K562 (cell line): ENCODE results near the gene RNF151. TPM values are rescaled to one million over a fixed set of nuclear protein-coding genes. Genes with fewer than 3 reads are reported as not detected.
A peak's percentile ranks its signal among the peaks of the same experiment; 100 is the strongest.

ENCODE experiments used
- ATF7 ChIP-seq: fragments of 450-650 bp; IDR thresholded peaks from 2 replicates; pipeline ENCODE4 v1.7.1; 2014; ENCODE audit warnings: mild to moderate bottlenecking, moderate library complexity
- CBX5 ChIP-seq: IDR thresholded peaks from 2 replicates; pipeline ENCODE4 v1.6.1; 2014; ENCODE audit warnings: low read depth, borderline replicate concordance
- CHD4 ChIP-seq: fragments of 200-600 bp; sonication (generic); IDR thresholded peaks from 3 replicates; pipeline ENCODE4 v1.6.1; 2012; ENCODE audit warnings: low read depth, mild to moderate bottlenecking, mixed read lengths, low read length, inconsistent platforms; ENCODE audit not compliant: insufficient read depth, insufficient replicate concordance, poor library complexity, severe bottlenecking
- CLOCK ChIP-seq: fragments of 250-450 bp; sonication (Bioruptor Pico); IDR thresholded peaks from 2 replicates; pipeline ENCODE4 v1.4.0; 2020; ENCODE audit warnings: mild to moderate bottlenecking, moderate library complexity, borderline replicate concordance
- CUX1 ChIP-seq: fragments of 200-800 bp; sonication (Bioruptor generic); IDR thresholded peaks from 2 replicates; pipeline ENCODE4 v1.6.1; 2016; ENCODE audit warnings: missing genetic modification characterization, missing compliant biosample characterization
- E2F1 ChIP-seq: sonication (generic); formaldehyde crosslinking; IDR thresholded peaks from 2 replicates; pipeline ENCODE4 v1.8.1; 2023; ENCODE audit warnings: mild to moderate bottlenecking, missing genetic modification reagents, moderate library complexity
- EGR1 ChIP-seq: fragments of 450-650 bp; conservative IDR thresholded peaks from 2 replicates; pipeline ENCODE4 v1.6.1; 2017; ENCODE audit warnings: mild to moderate bottlenecking
- GABPB1 ChIP-seq: sonication (generic); formaldehyde crosslinking; IDR thresholded peaks from 2 replicates; pipeline ENCODE4 v1.8.0; 2022; ENCODE audit warnings: mild to moderate bottlenecking, missing genetic modification reagents
- HNRNPK ChIP-seq: fragments of 200-400 bp; formaldehyde crosslinking; IDR thresholded peaks from one replicate; pipeline ENCODE4 v1.6.1; 2018; ENCODE audit warnings: mild to moderate bottlenecking, low read depth, low read length; ENCODE audit not compliant: poor library complexity, severe bottlenecking
- HOMEZ ChIP-seq: fragments of 250-450 bp; sonication (Bioruptor Pico); IDR thresholded peaks from 2 replicates; pipeline ENCODE4 v1.4.0; 2020; ENCODE audit warnings: mild to moderate bottlenecking, moderate library complexity
- RNF2 ChIP-seq: sonication (generic); IDR thresholded peaks from 2 replicates; pipeline ENCODE4 v1.6.1; 2016
- SNRNP70 ChIP-seq: fragments of 200-400 bp; formaldehyde crosslinking; optimal IDR thresholded peaks from 2 replicates; pipeline ENCODE3; 2017; ENCODE audit warnings: low read depth, low read length
- SREBF1 ChIP-seq: fragments of 150-350 bp; IDR thresholded peaks from 2 replicates; pipeline ENCODE4 v1.6.1; 2014; ENCODE audit warnings: antibody characterized with exemption, low read depth, low read length, borderline replicate concordance
- ZFP1 ChIP-seq: fragments of 450-650 bp; formaldehyde crosslinking; IDR thresholded peaks from 2 replicates; pipeline ENCODE4 v1.4.0; 2020; ENCODE audit warnings: mild to moderate bottlenecking, mixed read lengths
- ZNF707 ChIP-seq: fragments of 250-450 bp; sonication (Bioruptor Pico); conservative IDR thresholded peaks from 2 replicates; pipeline ENCODE4 v1.8.0; 2022; ENCODE audit warnings: inconsistent platforms, mild to moderate bottlenecking, moderate library complexity
- ZNF76 ChIP-seq: fragments of 250-450 bp; sonication (Bioruptor Pico); IDR thresholded peaks from 2 replicates; pipeline ENCODE4 v1.4.0; 2020; ENCODE audit warnings: mild to moderate bottlenecking, moderate library complexity, borderline replicate concordance
- ZNF766 ChIP-seq: fragments of 200-800 bp; sonication (Bioruptor generic); conservative IDR thresholded peaks from 2 replicates; pipeline ENCODE4 v1.6.1; 2016; ENCODE audit warnings: missing genetic modification characterization, missing compliant biosample characterization
- polyA plus RNA-seq, 8 experiments: library from polyadenylated mRNA; depleted of rRNA in 4 of 8; stranded (reverse) in 5 of 8; unstranded in 3 of 8; fragments of >200 nt; fragmentation: Nextera tagmentation in 2 of 8; fragmentation: Illumina TruSeq in 1 of 8; extraction: Ambion mirVana in 2 of 8; extraction: Trizol in 1 of 8; gene quantifications; 2 replicates each; pipeline versions ENCODE4 v1.2.1 to v1.2.3, GENCODE V29; 2011 to 2014; ENCODE audit warnings: inconsistent platforms in 1 of 8, missing spikeins in 1 of 8
- total RNA-seq, 7 experiments: library from RNA; depleted of rRNA in 6 of 7; stranded (reverse); fragments of >200 nt in 6 of 7; fragmentation: Illumina TruSeq in 2 of 7; extraction: Trizol in 2 of 7; gene quantifications; 2 replicates each; pipeline versions ENCODE4 v1.2.1 to v1.2.3, GENCODE V29; 2011 to 2021; ENCODE audit warnings: low replicate concordance in 1 of 7

The RNF151 gene
- total and polyA plus RNA-seq, 9 of the 15 experiments (the other 6 are each of a cell fraction or from before 2014, with no cell fraction given): not detected

- TF ChIP-seq CUX1 (CRISPR knock-in tag) (0 out of 2 replicates have a peak, but pooled peaks have one; percentile 13), ZNF766 (CRISPR knock-in tag) (no peak), EGR1 (no peak), CHD4 (no peak), ATF7 (peak; percentile 85), SREBF1 (no peak), ZNF707 (CRISPR knock-in tag) (no peak), HOMEZ (CRISPR knock-in tag) (no peak), SNRNP70 (no peak), ZFP1 (CRISPR knock-in tag) (no peak), E2F1 (CRISPR knock-in tag) (no peak), ZNF76 (CRISPR knock-in tag) (no peak), RNF2 (peak; percentile 32; the same call in 1 of the 2 replicates), GABPB1 (peak; percentile 90), HNRNPK (no peak), CBX5 (no peak), CLOCK (no peak)
Measured at GRCh38 chr16:2009791-2010510, 43.3 kb downstream of the RNF151 start, which contains the start of gene ZNF598 (continued).
